H1 (cell line): ENCODE data around the gene ELMO3. TPM values are rescaled to one million over a fixed set of nuclear protein-coding genes. Genes with fewer than 3 reads are reported as not detected.
A peak's percentile ranks its signal among the peaks of the same experiment; 100 is the strongest.

Experiments
- CEBPB ChIP-seq: IDR thresholded peaks from 2 replicates; pipeline ENCODE4 v1.6.1; 2012; ENCODE audit warnings: low read depth, low read length
- CTCF ChIP-seq, 3 experiments: IDR thresholded peaks; 1 replicate in 2 of 3; 2 replicates in 1 of 3; pipeline versions ENCODE4 v1.5.1 to v1.6.1; 2011; ENCODE audit warnings: low read length in 3 of 3, mild to moderate bottlenecking in 3 of 3, inconsistent platforms in 2 of 3, low read depth in 1 of 3, moderate library complexity in 1 of 3; ENCODE audit not compliant: insufficient read depth in 1 of 3; ENCODE audit errors: control extremely low read depth in 1 of 3
- EP300 ChIP-seq, 2 experiments: IDR thresholded peaks; 1 replicate in 1 of 2; 2 replicates in 1 of 2; pipeline ENCODE4 v1.6.1; 2011 to 2012; ENCODE audit warnings: low read depth in 2 of 2, low read length in 2 of 2, mild to moderate bottlenecking in 2 of 2, borderline replicate concordance in 1 of 2, inconsistent platforms in 1 of 2, moderate library complexity in 1 of 2
- EZH2 ChIP-seq: fragments of 200-600 bp; sonication (generic); IDR thresholded peaks from 2 replicates; pipeline ENCODE4 v1.7.1; 2012; ENCODE audit warnings: low read depth, mild to moderate bottlenecking, moderate library complexity, low read length, inconsistent platforms; ENCODE audit not compliant: severe bottlenecking
- GTF2F1 ChIP-seq: IDR thresholded peaks from 2 replicates; pipeline ENCODE4 v1.6.1; 2012; ENCODE audit warnings: low read depth, low read length, improper control_type of control experiment, borderline replicate concordance
- HDAC2 ChIP-seq, 2 experiments: fragments of 300-600 bp in 1 of 2; sonication (generic) in 1 of 2; IDR thresholded peaks; 2 replicates each; pipeline ENCODE4 v1.6.1; 2011 to 2012; ENCODE audit warnings: low read depth in 2 of 2, low read length in 2 of 2, mild to moderate bottlenecking in 2 of 2, moderate library complexity in 2 of 2, borderline replicate concordance in 1 of 2, inconsistent platforms in 1 of 2
- JUN ChIP-seq: IDR thresholded peaks from 2 replicates; pipeline ENCODE4 v1.6.1; 2011; ENCODE audit warnings: low read depth, mild to moderate bottlenecking, improper control_type of control experiment, low read length
- KDM5A ChIP-seq: fragments of 200-600 bp; IDR thresholded peaks from 2 replicates; pipeline ENCODE4 v1.7.1; 2012; ENCODE audit warnings: mild to moderate bottlenecking, low read length, inconsistent platforms, mixed read lengths
- MAX ChIP-seq: IDR thresholded peaks from 2 replicates; pipeline ENCODE4 v1.6.1; 2012; ENCODE audit warnings: inconsistent platforms
- RNF2 ChIP-seq: fragments of 200-900, 300-1000 bp; sonication (generic); IDR thresholded peaks from 2 replicates; pipeline ENCODE4 v1.7.1; 2016; ENCODE audit warnings: borderline replicate concordance, low read depth, mild to moderate bottlenecking, antibody characterized with exemption, low read length; ENCODE audit not compliant: poor library complexity, severe bottlenecking; ENCODE audit errors: missing control alignments
- SP1 ChIP-seq: IDR thresholded peaks from 2 replicates; pipeline ENCODE4 v1.6.1; 2011; ENCODE audit warnings: low read depth, low read length
- SUZ12 ChIP-seq: fragments of 200-600 bp; sonication (generic); IDR thresholded peaks from 2 replicates; pipeline ENCODE4 v1.6.1; 2012; ENCODE audit warnings: mild to moderate bottlenecking, inconsistent platforms, low read length, moderate library complexity, mixed read lengths
- TAF7 ChIP-seq: optimal IDR thresholded peaks from 2 replicates; pipeline ENCODE3; 2011; ENCODE audit warnings: low read depth, mild to moderate bottlenecking, inconsistent platforms, low read length, moderate library complexity, borderline replicate concordance
- TCF12 ChIP-seq: IDR thresholded peaks from 2 replicates; pipeline ENCODE4 v1.6.1; 2011; ENCODE audit warnings: low read depth, mild to moderate bottlenecking, low read length
- polyA plus RNA-seq, 7 experiments: library from polyadenylated mRNA; depleted of rRNA in 3 of 7; stranded (reverse) in 5 of 7; unstranded in 2 of 7; fragments of >200 nt in 5 of 7; fragments of 200-250 nt in 2 of 7; gene quantifications; 1 replicate in 5 of 7; 2 replicates in 1 of 7; 4 replicates in 1 of 7; pipeline versions ENCODE4 v1.2.1 to v1.2.3, GENCODE V29; 2011 to 2013; ENCODE audit warnings: missing spikeins in 2 of 7, mixed read lengths in 2 of 7
- total RNA-seq: library from RNA; stranded (reverse); fragmentation: NEBNext Ultra II Directional; extraction: Animal tissue kit (Norgen Biotek cat#: 25700); gene quantifications from 2 replicates; pipeline ENCODE4 v1.2.1, GENCODE V29; 2021

ELMO3 gene
- total and polyA plus RNA-seq, 2 of the 8 experiments (the other 6 are each of a cell fraction or from before 2014, with no cell fraction given), result 9.6 to 10.9 TPM

DNA sequence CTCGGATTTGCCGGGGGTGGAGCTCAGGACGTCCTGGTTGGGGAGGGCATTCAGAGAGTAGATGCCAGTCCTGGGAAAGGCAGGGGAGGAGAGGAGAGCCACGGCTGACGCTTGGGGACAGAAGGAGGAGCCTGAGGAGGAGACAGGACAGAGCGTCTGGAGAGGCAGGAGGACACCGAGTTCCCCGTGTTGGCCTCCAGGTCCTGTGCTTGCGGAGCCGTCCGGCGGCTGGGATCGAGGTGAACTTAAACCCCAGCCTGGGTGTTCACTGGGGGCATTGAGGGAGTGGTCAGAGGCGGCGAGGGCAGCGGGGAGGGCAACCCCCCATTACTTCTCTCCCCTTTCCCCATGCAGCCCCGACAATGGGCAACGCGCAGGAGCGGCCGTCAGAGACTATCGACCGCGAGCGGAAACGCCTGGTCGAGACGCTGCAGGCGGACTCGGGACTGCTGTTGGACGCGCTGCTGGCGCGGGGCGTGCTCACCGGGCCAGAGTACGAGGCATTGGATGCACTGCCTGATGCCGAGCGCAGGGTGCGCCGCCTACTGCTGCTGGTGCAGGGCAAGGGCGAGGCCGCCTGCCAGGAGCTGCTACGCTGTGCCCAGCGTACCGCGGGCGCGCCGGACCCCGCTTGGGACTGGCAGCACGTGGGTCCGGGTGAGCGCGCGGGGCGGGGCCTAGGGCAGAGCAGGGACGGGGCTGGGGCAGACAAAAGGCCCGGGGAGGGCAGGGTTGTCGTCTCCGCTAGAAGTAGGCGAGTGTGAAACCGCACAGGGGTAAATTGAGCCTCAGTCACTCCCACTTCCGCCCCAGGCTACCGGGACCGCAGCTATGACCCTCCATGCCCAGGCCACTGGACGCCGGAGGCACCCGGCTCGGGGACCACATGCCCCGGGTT, 24.9 kb upstream of the ELMO3 start (continued):
- TF ChIP-seq SUZ12, result peak; percentile 92
- no peak for TF ChIP-seq EP300 (IDR thresholded peaks at IDR 0.05; ENCODE audit: borderline replicate concordance in 1 of 2, low read depth in 2 of 2, low read length in 2 of 2)
- TF ChIP-seq CEBPB, result no peak
- peak; percentile 89 for TF ChIP-seq MAX
- TF ChIP-seq EZH2, result peak; percentile 80
- TF ChIP-seq GTF2F1, result no peak
- TF ChIP-seq SP1, result no peak
- TF ChIP-seq TAF7, result no peak
- TF ChIP-seq RNF2, result peak; percentile 36
- TF ChIP-seq JUN, result no peak
- no peak for TF ChIP-seq HDAC2 (IDR thresholded peaks at IDR 0.05; ENCODE audit: borderline replicate concordance in 1 of 2, low read depth in 2 of 2, low read length in 2 of 2)
- peak in 2 of 3 experiments; percentile 14 to 15; a peak in 2 of 4 replicates for TF ChIP-seq CTCF (IDR thresholded peaks at IDR 0.05; ENCODE audit: control extremely low read depth in 1 of 3, insufficient read depth in 1 of 3, low read depth in 1 of 3, low read length in 3 of 3)
- TF ChIP-seq TCF12, result no peak
- no peak for TF ChIP-seq KDM5A
